Smooth muscle cell (in vitro differentiated cells): Measurements from ENCODE around the gene ARHGAP28. TPM values are rescaled to one million over a fixed set of nuclear protein-coding genes. Genes with fewer than 3 reads are reported as not detected.
A peak's percentile ranks its signal among the peaks of the same experiment; 100 is the strongest.

Source experiments
- DNase-seq: peaks from one replicate; lab custom pipeline; 2025; ENCODE audit not compliant: unreplicated experiment; lab: John Stamatoyannopoulos, UW
- H2AFZ ChIP-seq: fragments of 200-600 bp; sonication (generic); 2 replicates; pipeline ENCODE4 v1.6.0; 2016; ENCODE audit warnings: antibody characterized with exemption, low read depth, mild to moderate bottlenecking
- H3F3A ChIP-seq: fragments of 200-600 bp; sonication (generic); 2 replicates; pipeline ENCODE4 v1.6.0; 2017; ENCODE audit warnings: antibody characterized with exemption, low read depth
- H3K27ac ChIP-seq: fragments of 200-600 bp; sonication (generic); 2 replicates; pipeline ENCODE4 v1.5.1; 2016; ENCODE audit warnings: low read depth, mild to moderate bottlenecking
- H3K27me3 ChIP-seq: fragments of 200-600 bp; sonication (generic); 2 replicates; pipeline ENCODE4 v1.6.1; 2016; ENCODE audit warnings: low read depth, mild to moderate bottlenecking
- H3K36me3 ChIP-seq: fragments of 200-600 bp; sonication (generic); 2 replicates; pipeline ENCODE4 v1.5.1; 2016; ENCODE audit warnings: low read depth
- H3K4me1 ChIP-seq: fragments of 200-600 bp; sonication (generic); 2 replicates; pipeline ENCODE4 v1.5.1; 2016; ENCODE audit warnings: low read depth
- H3K4me2 ChIP-seq: fragments of 200-600 bp; sonication (generic); 2 replicates; pipeline ENCODE4 v1.6.0; 2016; ENCODE audit warnings: mild to moderate bottlenecking
- H3K4me3 ChIP-seq: fragments of 200-600 bp; sonication (generic); 2 replicates; pipeline ENCODE4 v1.5.1; 2016; ENCODE audit warnings: mild to moderate bottlenecking
- H3K79me2 ChIP-seq: fragments of 200-600 bp; sonication (generic); 2 replicates; pipeline ENCODE4 v1.6.0; 2016; ENCODE audit warnings: low read depth, mild to moderate bottlenecking
- H3K9ac ChIP-seq: fragments of 200-600 bp; sonication (generic); 2 replicates; pipeline ENCODE4 v1.6.0; 2016; ENCODE audit warnings: low read depth
- H3K9me3 ChIP-seq: fragments of 200-600 bp; sonication (generic); replicated peaks from 2 replicates; pipeline ENCODE4 v1.5.1; 2016; ENCODE audit warnings: low read depth
- H4K20me1 ChIP-seq: fragments of 200-600 bp; sonication (generic); 2 replicates; pipeline ENCODE4 v1.6.0; 2016; ENCODE audit warnings: low read depth
- CTCF ChIP-seq: fragments of 200-600 bp; sonication (generic); IDR thresholded peaks from 2 replicates; pipeline ENCODE4 v1.5.1; 2017; ENCODE audit warnings: borderline replicate concordance, mild to moderate bottlenecking, antibody characterized with exemption; ENCODE audit not compliant: insufficient read depth, poor library complexity, severe bottlenecking
- WGBS: methylation state at CpG from one replicate; pipeline ENCODE4 v1.1.7; 2016; ENCODE audit warnings: low lambda C conversion rate; 5-methylcytosine and 5-hydroxymethylcytosine counted together
- polyA plus RNA-seq: library from polyadenylated mRNA; unstranded; fragments of >200 nt; fragmentation: Nextera tagmentation; extraction: Ambion mirVana; gene quantifications from 2 replicates; pipeline ENCODE4 v1.2.1, GENCODE V29; 2016
- total RNA-seq: library from RNA; depleted of rRNA; stranded (reverse); fragments of >200 nt; gene quantifications from 2 replicates; pipeline ENCODE4 v1.2.3, GENCODE V29; 2014

The ARHGAP28 gene
- total and polyA plus RNA-seq, 2 experiments from 2014 or later, result 16.2 to 27.7 TPM

GRCh38 chr18:6777509-6777908 is 48.0 kb downstream of the ARHGAP28 start:
- TF ChIP-seq CTCF, result no peak
- DNase-seq, result no peak
- WGBS, result 98% methylated on average over 3 of the region's 3 CpGs
- Histone ChIP-seq H2AFZ (no peak overlapping the region), H3F3A (peaks cover 22% of the 10 kb centered on the region), H3K4me3 (no peak overlapping the region), H3K27me3 (no peaks in the 10 kb centered on the region), H3K4me1 (peaks cover 47% of the 10 kb centered on the region), H4K20me1 (no peaks in the 10 kb centered on the region), H3K9ac (no peak overlapping the region), H3K79me2 (peaks cover 11% of the 10 kb centered on the region), H3K9me3 (no peaks in the 10 kb centered on the region), H3K27ac (no peak overlapping the region), H3K4me2 (no peak overlapping the region), H3K36me3 (no peaks in the 10 kb centered on the region)

- Histone ChIP-seq H3K9ac (no peak overlapping the region), H2AFZ (no peak overlapping the region), H3K27me3 (no peaks in the 10 kb centered on the region), H3K27ac (no peak overlapping the region), H3K4me2 (no peak overlapping the region), H4K20me1 (no peaks in the 10 kb centered on the region), H3K79me2 (peaks cover 17% of the 10 kb centered on the region), H3K4me1 (peaks cover 48% of the 10 kb centered on the region), H3F3A (peaks cover 22% of the 10 kb centered on the region), H3K36me3 (no peaks in the 10 kb centered on the region), H3K9me3 (no peaks in the 10 kb centered on the region), H3K4me3 (no peak overlapping the region)
- no peak for TF ChIP-seq CTCF
- 81% methylated on average over 5 of the region's 5 CpGs for WGBS
- DNase-seq, result no peak
Measured at GRCh38 chr18:6778459-6779247, 49.1 kb downstream of the ARHGAP28 start.

GRCh38 chr18:6781142-6781714 is 51.7 kb downstream of the ARHGAP28 start:
- peak overlapping the region; percentile 26 for H3K4me2 ChIP-seq
- H2AFZ ChIP-seq, result peak overlapping the region; percentile 18
- no peaks in the 10 kb centered on the region for H4K20me1 ChIP-seq
- no peaks in the 10 kb centered on the region for H3K9me3 ChIP-seq
- WGBS, result 23% methylated on average over 7 of the region's 7 CpGs
- no peak overlapping the region for H3K4me3 ChIP-seq
- H3K36me3 ChIP-seq, result no peaks in the 10 kb centered on the region
- H3K4me1 ChIP-seq, result peaks cover 39% of the 10 kb centered on the region
- no peak for DNase-seq
- peaks cover 24% of the 10 kb centered on the region for H3F3A ChIP-seq
- TF ChIP-seq CTCF, result no peak
- peaks cover 17% of the 10 kb centered on the region for H3K79me2 ChIP-seq
- peak overlapping the region; percentile 60 for H3K27ac ChIP-seq
- H3K9ac ChIP-seq, result no peak overlapping the region
- no peaks in the 10 kb centered on the region for H3K27me3 ChIP-seq
